Neural cell (in vitro differentiated cells): ENCODE data around the gene MYB. TPM values are rescaled to one million over a fixed set of nuclear protein-coding genes. Genes with fewer than 3 reads are reported as not detected.

ENCODE experiments used
- H2AFZ ChIP-seq: fragments of 200-600, 300-800 bp; sonication (generic), shearing (Covaris generic); 2 replicates; pipeline ENCODE4 v1.6.0; 2014; ENCODE audit warnings: low read depth, mild to moderate bottlenecking, antibody characterized with exemption, low read length, moderate library complexity
- H3F3A ChIP-seq: fragments of 200-600 bp; shearing (Covaris generic); 2 replicates; pipeline ENCODE4 v1.6.1; 2016; ENCODE audit warnings: mild to moderate bottlenecking, moderate library complexity, mixed read lengths, antibody characterized with exemption, low read length; ENCODE audit not compliant: insufficient read depth, poor library complexity, severe bottlenecking
- H3K27ac ChIP-seq: fragments of 200-600, 300-800 bp; sonication (generic), shearing (Covaris generic); 2 replicates; pipeline ENCODE4 v1.5.1; 2014; ENCODE audit warnings: mild to moderate bottlenecking, low read length, moderate library complexity
- H3K27me3 ChIP-seq: fragments of 300-800, 200-600 bp; sonication (generic), shearing (Covaris generic); 2 replicates; pipeline ENCODE4 v1.6.0; 2014; ENCODE audit warnings: mild to moderate bottlenecking, low read depth, low read length, moderate library complexity; ENCODE audit not compliant: insufficient read depth
- H3K36me3 ChIP-seq: fragments of 300-800, 200-600 bp; sonication (generic), shearing (Covaris generic); 2 replicates; pipeline ENCODE4 v1.5.1; 2014; ENCODE audit warnings: mild to moderate bottlenecking, antibody characterized with exemption, low read length, moderate library complexity; ENCODE audit not compliant: insufficient read depth
- H3K4me2 ChIP-seq: fragments of 300-800, 200-600 bp; sonication (generic), shearing (Covaris generic); 2 replicates; pipeline ENCODE4 v1.6.0; 2014; ENCODE audit warnings: mild to moderate bottlenecking, low read length
- H3K4me3 ChIP-seq: fragments of 300-800, 200-600 bp; sonication (generic), shearing (Covaris generic); 2 replicates; pipeline ENCODE4 v1.5.1; 2014; ENCODE audit warnings: mild to moderate bottlenecking, low read length, moderate library complexity
- H3K79me2 ChIP-seq: fragments of 200-600 bp; shearing (Covaris generic); replicated peaks from 2 replicates; pipeline ENCODE4 v1.6.0; 2014; ENCODE audit warnings: mild to moderate bottlenecking, low read length, moderate library complexity; ENCODE audit not compliant: insufficient read depth
- H3K9ac ChIP-seq: fragments of 300-800, 200-600 bp; sonication (generic), shearing (Covaris generic); 2 replicates; pipeline ENCODE4 v1.6.1; 2016; ENCODE audit warnings: mild to moderate bottlenecking, low read length, mixed read lengths
- H3K9me2 ChIP-seq: fragments of 200-600 bp; shearing (Covaris generic); 2 replicates; pipeline ENCODE4 v1.6.1; 2016; ENCODE audit warnings: mild to moderate bottlenecking, low read length, mixed read lengths; ENCODE audit not compliant: insufficient read depth
- H3K9me3 ChIP-seq: fragments of 200-600, 300-800 bp; sonication (generic), shearing (Covaris generic); 2 replicates; pipeline ENCODE4 v1.6.1; 2016; ENCODE audit warnings: mild to moderate bottlenecking, mixed run types, low read length, moderate library complexity, mixed read lengths
- H4K20me1 ChIP-seq: fragments of 200-600 bp; shearing (Covaris generic); 2 replicates; pipeline ENCODE4 v1.6.1; 2016; ENCODE audit warnings: mild to moderate bottlenecking, mixed run types; ENCODE audit not compliant: insufficient read depth
- CTCF ChIP-seq: fragments of 450-650 bp; IDR thresholded peaks from 2 replicates; pipeline ENCODE4 v1.5.1; 2014; ENCODE audit warnings: antibody characterized with exemption, mild to moderate bottlenecking, moderate library complexity; ENCODE audit not compliant: poor library complexity, severe bottlenecking
- EP300 ChIP-seq: fragments of 450-650 bp; conservative IDR thresholded peaks from 2 replicates; pipeline ENCODE4 v1.6.1; 2014; ENCODE audit warnings: antibody characterized with exemption, mild to moderate bottlenecking, moderate library complexity; ENCODE audit not compliant: poor library complexity, severe bottlenecking
- EZH2 ChIP-seq: fragments of 200-600, 300-800 bp; shearing (Covaris generic), sonication (generic); IDR thresholded peaks from 2 replicates; pipeline ENCODE4 v1.6.1; 2014; ENCODE audit warnings: antibody characterized with exemption, low read length, borderline replicate concordance, mild to moderate bottlenecking; ENCODE audit not compliant: insufficient read depth, poor library complexity, severe bottlenecking
- MXI1 ChIP-seq: fragments of 450-650 bp; conservative IDR thresholded peaks from 2 replicates; pipeline ENCODE4 v1.6.1; 2014; ENCODE audit warnings: antibody characterized with exemption, mild to moderate bottlenecking; ENCODE audit not compliant: poor library complexity, severe bottlenecking
- POLR2AphosphoS5 ChIP-seq: IDR thresholded peaks from 2 replicates; pipeline ENCODE4 v1.6.1; 2012
- RAD21 ChIP-seq: fragments of 450-650 bp; conservative IDR thresholded peaks from 2 replicates; pipeline ENCODE4 v1.6.1; 2014; ENCODE audit warnings: antibody characterized with exemption, mild to moderate bottlenecking, moderate library complexity
- SMC3 ChIP-seq: fragments of 450-650 bp; conservative IDR thresholded peaks from 2 replicates; pipeline ENCODE4 v1.6.1; 2014; ENCODE audit warnings: antibody characterized with exemption, mild to moderate bottlenecking, moderate library complexity; ENCODE audit not compliant: poor library complexity
- TAF1 ChIP-seq: IDR thresholded peaks from 2 replicates; pipeline ENCODE4 v1.6.1; 2012; ENCODE audit warnings: low read depth
- polyA plus RNA-seq: library from polyadenylated mRNA; depleted of rRNA; stranded (reverse); fragments of >200 nt; gene quantifications from 2 replicates; pipeline ENCODE4 v1.2.3, GENCODE V29; 2014
- TF ChIP-seq, protein P1 (sequence below): IDR thresholded peaks from 2 replicates; pipeline ENCODE4 v1.6.1; 2012; ENCODE audit warnings: borderline replicate concordance

The MYB gene
- polyA plus RNA-seq, 1 donor from 2014 or later = 4.0 TPM

- Histone ChIP-seq H3K9me2 (no peaks in the 10 kb centered on the region), H3K4me3 (no peak overlapping the region), H3K36me3 (no peaks in the 10 kb centered on the region), H2AFZ (no peak overlapping the region), H3K79me2 (no peaks in the 10 kb centered on the region), H3K27me3 (no peaks in the 10 kb centered on the region), H3K27ac (no peak overlapping the region), H3K9me3 (no peaks in the 10 kb centered on the region), H3K9ac (no peak overlapping the region), H3K4me2 (no peak overlapping the region), H4K20me1 (no peaks in the 10 kb centered on the region), H3F3A (no peaks in the 10 kb centered on the region)
- TF ChIP-seq RAD21 (no peak), MXI1 (no peak)
- TF ChIP-seq, protein P1, sequence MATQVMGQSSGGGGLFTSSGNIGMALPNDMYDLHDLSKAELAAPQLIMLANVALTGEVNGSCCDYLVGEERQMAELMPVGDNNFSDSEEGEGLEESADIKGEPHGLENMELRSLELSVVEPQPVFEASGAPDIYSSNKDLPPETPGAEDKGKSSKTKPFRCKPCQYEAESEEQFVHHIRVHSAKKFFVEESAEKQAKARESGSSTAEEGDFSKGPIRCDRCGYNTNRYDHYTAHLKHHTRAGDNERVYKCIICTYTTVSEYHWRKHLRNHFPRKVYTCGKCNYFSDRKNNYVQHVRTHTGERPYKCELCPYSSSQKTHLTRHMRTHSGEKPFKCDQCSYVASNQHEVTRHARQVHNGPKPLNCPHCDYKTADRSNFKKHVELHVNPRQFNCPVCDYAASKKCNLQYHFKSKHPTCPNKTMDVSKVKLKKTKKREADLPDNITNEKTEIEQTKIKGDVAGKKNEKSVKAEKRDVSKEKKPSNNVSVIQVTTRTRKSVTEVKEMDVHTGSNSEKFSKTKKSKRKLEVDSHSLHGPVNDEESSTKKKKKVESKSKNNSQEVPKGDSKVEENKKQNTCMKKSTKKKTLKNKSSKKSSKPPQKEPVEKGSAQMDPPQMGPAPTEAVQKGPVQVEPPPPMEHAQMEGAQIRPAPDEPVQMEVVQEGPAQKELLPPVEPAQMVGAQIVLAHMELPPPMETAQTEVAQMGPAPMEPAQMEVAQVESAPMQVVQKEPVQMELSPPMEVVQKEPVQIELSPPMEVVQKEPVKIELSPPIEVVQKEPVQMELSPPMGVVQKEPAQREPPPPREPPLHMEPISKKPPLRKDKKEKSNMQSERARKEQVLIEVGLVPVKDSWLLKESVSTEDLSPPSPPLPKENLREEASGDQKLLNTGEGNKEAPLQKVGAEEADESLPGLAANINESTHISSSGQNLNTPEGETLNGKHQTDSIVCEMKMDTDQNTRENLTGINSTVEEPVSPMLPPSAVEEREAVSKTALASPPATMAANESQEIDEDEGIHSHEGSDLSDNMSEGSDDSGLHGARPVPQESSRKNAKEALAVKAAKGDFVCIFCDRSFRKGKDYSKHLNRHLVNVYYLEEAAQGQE = no peak
Observed at GRCh38 chr6:135256866-135257265, 75.8 kb downstream of the MYB start.

- H3K36me3 ChIP-seq = no peaks in the 10 kb centered on the region
- H3K4me2 ChIP-seq = no peak overlapping the region
- H3K79me2 ChIP-seq = no peaks in the 10 kb centered on the region
- no peak overlapping the region for H2AFZ ChIP-seq
- H3K27ac ChIP-seq = no peak overlapping the region
- H3F3A ChIP-seq = no peaks in the 10 kb centered on the region
- no peaks in the 10 kb centered on the region for H3K9me2 ChIP-seq
- H3K27me3 ChIP-seq = no peaks in the 10 kb centered on the region
- H3K9ac ChIP-seq = no peak overlapping the region
- H3K9me3 ChIP-seq = no peaks in the 10 kb centered on the region
- TF ChIP-seq MXI1 = no peak
- TF ChIP-seq RAD21 = no peak
- no peak for TF ChIP-seq CTCF
- H3K4me3 ChIP-seq = no peak overlapping the region
- H4K20me1 ChIP-seq = no peaks in the 10 kb centered on the region
Observed at GRCh38 chr6:135257631-135258405, 76.7 kb downstream of the MYB start.

- H3K27ac ChIP-seq = no peak overlapping the region
- no peak overlapping the region for H3K4me2 ChIP-seq
- no peaks in the 10 kb centered on the region for H3F3A ChIP-seq
- no peak overlapping the region for H3K9ac ChIP-seq
- TF ChIP-seq SMC3 (no peak), EP300 (no peak), POLR2AphosphoS5 (no peak), EZH2 (no peak), TAF1 (no peak), MXI1 (no peak), RAD21 (no peak), CTCF (no peak)
- TF ChIP-seq, protein P1 = no peak
- H3K4me3 ChIP-seq = no peak overlapping the region
- no peaks in the 10 kb centered on the region for H3K9me2 ChIP-seq
- no peak overlapping the region for H2AFZ ChIP-seq
- H3K79me2 ChIP-seq = no peaks in the 10 kb centered on the region
- H3K27me3 ChIP-seq = no peaks in the 10 kb centered on the region
- no peaks in the 10 kb centered on the region for H3K36me3 ChIP-seq
- H4K20me1 ChIP-seq = no peaks in the 10 kb centered on the region
- H3K9me3 ChIP-seq = no peaks in the 10 kb centered on the region
Observed at GRCh38 chr6:135258970-135259369, 77.9 kb downstream of the MYB start.
